ENCODE measurements around the gene EPDR1. TPM values are rescaled to one million over a fixed set of nuclear protein-coding genes. Genes with fewer than 3 reads are reported as not detected.

EPDR1 gene
- total RNA-seq, 6 donors from 2014 or later = 57.2 to 107 (median 96.1) TPM

DNA sequence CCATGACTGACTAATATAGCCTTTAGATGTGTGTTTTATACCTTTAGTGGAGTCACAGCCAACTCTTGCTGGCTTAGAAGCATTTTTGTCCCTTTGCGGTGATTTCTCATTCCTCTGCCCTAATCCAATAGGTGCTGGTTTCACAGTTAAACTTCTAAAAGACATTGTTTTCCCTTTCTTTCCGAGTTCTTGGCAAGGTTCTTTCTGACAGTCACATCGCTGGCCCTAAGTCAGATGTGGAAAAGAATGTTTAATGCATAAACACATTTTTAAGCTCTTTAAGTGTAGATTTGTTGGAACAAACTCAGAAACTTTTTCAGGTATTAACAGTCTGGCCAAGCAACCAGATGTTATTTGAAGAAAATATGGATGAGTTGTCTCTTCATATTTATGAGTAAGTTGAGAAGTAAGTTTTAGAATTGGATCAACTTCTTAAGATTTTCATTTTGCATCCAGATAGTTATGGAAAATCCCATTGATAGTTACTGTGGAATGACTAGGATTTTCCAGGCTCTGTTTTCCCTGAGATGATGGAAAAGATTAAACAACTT, 4.1 kb downstream of the EPDR1 start:
- H3K4me1 ChIP-seq = peaks cover 2 to 26% (median 15%) of the 10 kb centered on the region in 4 donors
- H3K27ac ChIP-seq = peak overlapping the region in 2 of 4 donors; percentile 5 to 8
- no peaks in the 10 kb centered on the region for H3K27me3 ChIP-seq
- TF ChIP-seq EP300 (IDR thresholded peaks at IDR 0.05) = no peak
- no peak for TF ChIP-seq POLR2AphosphoS5 (IDR thresholded peaks at IDR 0.05)
- TF ChIP-seq, protein P1, sequence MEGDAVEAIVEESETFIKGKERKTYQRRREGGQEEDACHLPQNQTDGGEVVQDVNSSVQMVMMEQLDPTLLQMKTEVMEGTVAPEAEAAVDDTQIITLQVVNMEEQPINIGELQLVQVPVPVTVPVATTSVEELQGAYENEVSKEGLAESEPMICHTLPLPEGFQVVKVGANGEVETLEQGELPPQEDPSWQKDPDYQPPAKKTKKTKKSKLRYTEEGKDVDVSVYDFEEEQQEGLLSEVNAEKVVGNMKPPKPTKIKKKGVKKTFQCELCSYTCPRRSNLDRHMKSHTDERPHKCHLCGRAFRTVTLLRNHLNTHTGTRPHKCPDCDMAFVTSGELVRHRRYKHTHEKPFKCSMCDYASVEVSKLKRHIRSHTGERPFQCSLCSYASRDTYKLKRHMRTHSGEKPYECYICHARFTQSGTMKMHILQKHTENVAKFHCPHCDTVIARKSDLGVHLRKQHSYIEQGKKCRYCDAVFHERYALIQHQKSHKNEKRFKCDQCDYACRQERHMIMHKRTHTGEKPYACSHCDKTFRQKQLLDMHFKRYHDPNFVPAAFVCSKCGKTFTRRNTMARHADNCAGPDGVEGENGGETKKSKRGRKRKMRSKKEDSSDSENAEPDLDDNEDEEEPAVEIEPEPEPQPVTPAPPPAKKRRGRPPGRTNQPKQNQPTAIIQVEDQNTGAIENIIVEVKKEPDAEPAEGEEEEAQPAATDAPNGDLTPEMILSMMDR (IDR thresholded peaks at IDR 0.05) = no peak
- TF ChIP-seq POLR2A (IDR thresholded peaks at IDR 0.05) = no peak
- H3K36me3 ChIP-seq = no peaks in the 10 kb centered on the region
- no peak overlapping the region for H3K4me3 ChIP-seq
- WGBS, 2 donors = 64 to 67% methylated on average over 3 of the region's 3 CpGs
- ATAC-seq (ENCODE audit: low FRiP score in 2 of 2) (no peak), DNase-seq (no peak)
- H3K9me3 ChIP-seq = peaks cover 0 to 8% (median 2%) of the 10 kb centered on the region in 4 donors

DNA sequence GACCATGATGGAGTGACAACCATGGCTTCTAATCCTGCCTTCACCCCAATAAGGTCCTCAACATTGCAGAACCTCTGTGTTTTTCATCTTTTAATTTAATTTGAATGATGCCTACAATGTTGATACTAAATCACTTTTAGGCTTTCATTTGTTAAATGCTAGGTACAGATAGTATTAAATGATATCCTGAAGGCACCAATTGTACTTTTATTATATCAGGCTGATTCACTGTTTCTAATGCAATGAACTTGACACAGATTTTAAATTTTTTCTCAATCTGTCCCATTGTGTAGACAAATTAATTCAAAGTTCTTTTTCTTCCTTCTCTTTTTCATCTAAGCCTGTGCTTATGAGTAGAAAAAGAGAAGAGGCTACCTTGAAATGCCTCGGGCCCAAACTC, 5.2 kb downstream of the EPDR1 start:
- ATAC-seq (ENCODE audit: low FRiP score in 2 of 2) = no peak
- Histone ChIP-seq H3K9me3 (peaks cover 0 to 8% (median 2%) of the 10 kb centered on the region in 4 donors), H3K4me3 (no peak overlapping the region), H3K36me3 (no peaks in the 10 kb centered on the region), H3K27ac (no peak overlapping the region), H3K4me1 (peaks cover 2 to 25% (median 10%) of the 10 kb centered on the region in 4 donors), H3K27me3 (no peaks in the 10 kb centered on the region)
- 95 to 96% methylated on average over 1 of the region's 1 CpG for WGBS, 2 donors
- TF ChIP-seq EP300 (IDR thresholded peaks at IDR 0.05) (no peak), POLR2AphosphoS5 (IDR thresholded peaks at IDR 0.05) (no peak), POLR2A (IDR thresholded peaks at IDR 0.05) (no peak)
- TF ChIP-seq, protein P1 (IDR thresholded peaks at IDR 0.05) = no peak
- no peak for DNase-seq

DNA sequence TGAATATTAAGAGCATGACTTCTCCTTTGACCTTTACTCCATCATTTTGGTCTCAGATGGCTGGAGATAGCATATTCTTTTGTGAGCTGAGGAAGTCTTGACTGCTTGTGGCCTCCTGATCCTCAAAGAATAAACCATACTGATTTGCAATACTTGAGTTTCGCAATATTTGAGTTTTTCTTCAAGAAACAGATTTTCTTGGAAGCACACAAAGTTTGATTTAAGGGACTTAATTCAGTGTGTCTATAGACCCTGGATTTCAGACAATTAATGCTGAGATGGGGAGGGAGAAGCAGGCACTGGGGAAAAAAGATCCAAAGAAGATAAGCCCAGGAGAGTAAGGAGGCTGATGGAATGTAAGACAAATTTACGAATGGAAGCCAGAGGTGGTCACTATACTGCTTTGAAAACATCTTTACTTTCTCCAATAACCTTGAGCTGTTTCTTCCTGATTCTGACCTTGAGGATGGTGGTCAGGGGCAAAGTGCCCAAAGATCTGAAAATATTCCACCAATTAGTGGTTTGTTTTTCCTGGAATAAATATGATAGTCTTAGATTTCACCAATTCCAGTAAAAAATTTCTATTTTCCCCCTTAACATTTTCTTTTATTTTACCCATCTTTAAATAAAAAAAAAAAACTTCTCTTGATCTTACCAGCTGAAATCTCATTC, 7.5 kb downstream of the EPDR1 start:
- H3K27me3 ChIP-seq = no peaks in the 10 kb centered on the region
- peak overlapping the region in 1 of 4 donors; percentile 37 for H3K27ac ChIP-seq
- H3K36me3 ChIP-seq = no peaks in the 10 kb centered on the region
- peaks cover 0 to 8% (median 2%) of the 10 kb centered on the region in 4 donors for H3K9me3 ChIP-seq
- peaks cover 0 to 32% (median 6%) of the 10 kb centered on the region in 4 donors for H3K4me1 ChIP-seq
- TF ChIP-seq, protein P1 (IDR thresholded peaks at IDR 0.05) = no peak
- no peak for TF ChIP-seq POLR2AphosphoS5 (IDR thresholded peaks at IDR 0.05)
- TF ChIP-seq EP300 (IDR thresholded peaks at IDR 0.05) = no peak
- TF ChIP-seq POLR2A (IDR thresholded peaks at IDR 0.05) = no peak
- ATAC-seq (ENCODE audit: low FRiP score in 2 of 2) = no peak
- H3K4me3 ChIP-seq = no peak overlapping the region
- WGBS, 2 donors = 63 to 66% methylated on average over 2 of the region's 2 CpGs
- DNase-seq = no peak

DNA sequence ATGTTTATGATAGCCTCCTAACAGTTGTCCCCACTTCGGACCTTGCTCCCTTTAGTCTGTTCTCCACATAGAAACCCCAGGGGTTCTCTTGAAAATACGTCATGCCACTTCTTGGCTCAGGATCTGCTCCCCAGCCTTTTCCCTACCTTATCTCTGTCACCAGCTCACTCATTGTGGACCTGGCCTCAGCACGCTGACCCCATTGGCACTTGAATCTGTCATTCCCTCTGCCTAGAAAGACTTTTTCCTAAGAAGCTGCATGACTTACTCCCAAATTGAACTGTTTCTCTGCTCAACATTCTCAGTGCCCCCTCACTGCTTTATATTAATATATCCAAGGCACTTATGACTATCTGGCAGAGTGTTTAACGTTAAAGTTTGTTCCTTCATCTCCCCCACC, 8.4 kb downstream of the EPDR1 start:
- H3K36me3 ChIP-seq = no peaks in the 10 kb centered on the region
- peaks cover 0 to 32% (median 6%) of the 10 kb centered on the region in 4 donors for H3K4me1 ChIP-seq
- H3K9me3 ChIP-seq = peaks cover 0 to 8% (median 2%) of the 10 kb centered on the region in 4 donors
- H3K27me3 ChIP-seq = no peaks in the 10 kb centered on the region
- H3K27ac ChIP-seq = peak overlapping the region in 2 of 4 donors; percentile 31 to 55
- DNase-seq (no peak), ATAC-seq (ENCODE audit: low FRiP score in 2 of 2) (no peak)
- TF ChIP-seq POLR2AphosphoS5 (IDR thresholded peaks at IDR 0.05) (no peak), POLR2A (IDR thresholded peaks at IDR 0.05) (no peak), EP300 (IDR thresholded peaks at IDR 0.05) (no peak)
- TF ChIP-seq, protein P1 (IDR thresholded peaks at IDR 0.05) = no peak
- H3K4me3 ChIP-seq = no peak overlapping the region
- 79 to 88% methylated on average over 4 of the region's 4 CpGs for WGBS, 2 donors
